HTERT RPE-1 (cell line): ENCODE results near the gene CCDC142.
"Not testable (repeated sequence)": the region's sequence is repeated elsewhere in the genome, so short reads cannot be mapped to it uniquely, and the experiment has no call there.

Experiments
- in situ Hi-C: fragments of 300-500 bp; cut with MboI; formaldehyde crosslinking; loops from 4 replicates; pipeline ENCODE4 v1.14.3; 2020; ENCODE audit warnings: low sequenced_read_pairs

The CCDC142 gene

DNA sequence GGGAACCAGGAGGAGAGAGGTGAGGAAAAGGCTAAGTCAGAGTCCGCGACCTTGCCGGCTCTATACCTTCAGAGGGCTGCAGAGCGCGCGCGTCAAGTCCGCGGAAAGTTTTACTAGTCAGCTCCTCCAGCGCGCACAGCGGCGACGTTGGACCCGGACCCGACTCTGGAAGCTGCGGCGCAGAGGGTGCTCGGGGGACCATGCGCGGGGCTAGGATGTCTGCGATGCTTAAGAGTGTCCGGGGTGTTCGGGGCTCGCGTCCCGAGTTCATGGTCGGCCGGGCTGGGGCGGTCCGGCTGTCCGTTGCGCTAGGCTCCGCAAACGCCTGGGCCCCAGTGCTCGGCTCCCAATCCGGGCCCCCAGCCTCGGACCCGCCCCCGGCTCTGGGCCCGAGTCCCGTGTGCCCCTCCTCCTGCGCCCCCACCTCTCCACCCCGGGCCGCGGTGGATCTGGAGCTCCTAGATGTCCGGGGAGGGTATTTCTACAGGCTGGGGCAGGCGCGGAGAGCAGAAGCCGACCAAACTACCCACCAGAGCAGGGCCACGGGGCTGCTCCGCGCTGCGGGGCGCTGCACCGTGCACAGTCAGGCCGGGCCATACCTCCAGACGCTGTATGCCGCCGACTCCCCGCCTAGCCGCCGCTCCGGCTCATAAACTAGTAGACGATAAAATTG lies 16.6 kb upstream of the CCDC142 start, which contains the start of gene LBX2:
Gene LBX2 (minus strand): TSS at position 337 of the 673 bp plus-strand sequence. CDS start 66 bp downstream, at position 271.
- in situ Hi-C loops = no loop called here

DNA sequence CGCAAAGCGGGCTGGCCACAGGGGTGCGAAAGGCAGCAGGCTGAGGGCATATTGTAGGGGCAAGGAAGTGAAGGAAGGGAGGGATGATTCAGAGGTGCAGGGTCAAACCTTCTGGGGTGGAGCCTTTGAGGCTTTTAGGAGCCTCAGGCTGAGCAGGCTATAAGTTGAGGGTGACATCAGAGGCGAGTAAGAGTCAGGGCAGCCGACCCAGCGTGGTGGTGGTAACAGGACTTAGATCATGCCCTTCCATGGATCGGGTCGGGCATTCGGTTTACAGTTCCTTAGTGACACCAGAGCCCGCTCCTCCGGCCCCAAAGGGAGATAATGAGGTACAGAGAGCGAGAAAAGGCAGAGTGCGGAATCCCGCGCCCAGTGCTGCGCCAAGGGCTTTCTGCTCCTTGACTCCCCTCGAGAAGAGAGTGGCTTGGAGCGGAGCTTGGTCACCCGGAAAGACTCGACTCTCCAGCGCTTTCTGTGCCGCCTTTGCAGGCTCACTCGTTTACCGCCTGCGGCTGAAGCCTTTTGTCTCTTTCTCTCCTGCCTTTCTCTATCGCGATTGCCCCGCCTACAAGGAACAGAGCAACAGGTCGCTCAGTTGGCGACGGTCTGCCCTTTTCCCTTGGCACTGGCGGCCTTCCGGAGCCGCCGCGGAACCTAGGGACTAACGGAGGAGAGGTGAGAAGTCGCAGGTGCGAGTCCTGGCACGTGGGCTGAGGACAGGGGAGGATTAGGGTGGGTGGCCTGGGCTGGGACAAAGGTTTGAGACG lies 15.9 kb upstream of the CCDC142 start:
- in situ Hi-C loops = no loop called here

- in situ Hi-C loops = no loop called here
Observed at GRCh38 chr2:74497777-74498499, 15.1 kb upstream of the CCDC142 start.

- in situ Hi-C loops = no loop called here
Observed at GRCh38 chr2:74496997-74497776, 14.4 kb upstream of the CCDC142 start.

GRCh38 chr2:74495440-74495839 lies 12.6 kb upstream of the CCDC142 start:
- in situ Hi-C loops = no loop called here

GRCh38 chr2:74493546-74493945 lies 10.7 kb upstream of the CCDC142 start:
- in situ Hi-C loops = no loop called here

DNA sequence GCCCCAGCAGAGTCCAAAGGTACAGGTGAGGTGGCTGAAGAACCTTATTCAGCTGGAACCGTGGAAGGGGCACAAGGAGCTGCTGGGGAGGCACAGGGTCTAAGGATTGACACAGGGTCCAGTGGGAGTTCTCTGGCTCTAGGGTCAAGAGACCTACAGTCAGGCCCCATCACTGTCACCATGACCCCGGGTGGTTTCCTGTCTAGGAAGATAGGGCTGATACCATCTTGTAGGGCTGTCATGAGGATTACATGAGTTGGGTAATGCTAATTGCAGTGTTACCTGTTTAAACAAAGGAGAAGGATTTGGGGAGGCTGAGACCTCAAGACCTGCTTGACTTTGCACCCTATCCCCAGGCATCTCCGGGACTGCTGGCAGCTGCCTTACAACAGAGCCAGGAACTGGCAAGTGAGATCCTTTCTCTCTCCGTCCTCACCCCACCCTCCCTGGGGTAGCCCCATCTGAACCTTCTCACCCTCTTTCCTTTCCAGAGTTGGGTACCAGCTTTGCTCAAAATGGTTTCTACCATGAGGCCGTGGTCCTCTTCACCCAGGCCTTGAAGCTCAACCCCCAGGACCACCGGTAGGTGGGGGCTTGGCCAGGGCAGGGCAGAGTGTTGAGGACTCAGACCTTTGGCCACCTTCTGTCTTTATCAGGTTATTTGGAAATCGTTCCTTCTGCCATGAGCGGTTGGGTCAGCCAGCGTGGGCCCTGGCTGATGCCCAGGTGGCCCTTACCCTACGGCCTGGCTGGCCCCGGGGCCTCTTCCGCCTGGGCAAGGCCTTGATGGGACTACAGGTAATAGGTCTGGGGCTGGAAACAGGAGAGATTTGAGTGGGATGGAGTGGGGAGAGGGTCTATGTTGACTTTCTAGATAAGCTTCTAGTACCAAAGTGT lies 9.1 kb upstream of the CCDC142 start:
- in situ Hi-C loops = no loop called here

- in situ Hi-C loops = no loop called here
Observed at GRCh38 chr2:74489906-74490305, 7.1 kb upstream of the CCDC142 start.

GRCh38 chr2:74488643-74489481 lies 6.1 kb upstream of the CCDC142 start:
- in situ Hi-C loops = no loop called here

DNA sequence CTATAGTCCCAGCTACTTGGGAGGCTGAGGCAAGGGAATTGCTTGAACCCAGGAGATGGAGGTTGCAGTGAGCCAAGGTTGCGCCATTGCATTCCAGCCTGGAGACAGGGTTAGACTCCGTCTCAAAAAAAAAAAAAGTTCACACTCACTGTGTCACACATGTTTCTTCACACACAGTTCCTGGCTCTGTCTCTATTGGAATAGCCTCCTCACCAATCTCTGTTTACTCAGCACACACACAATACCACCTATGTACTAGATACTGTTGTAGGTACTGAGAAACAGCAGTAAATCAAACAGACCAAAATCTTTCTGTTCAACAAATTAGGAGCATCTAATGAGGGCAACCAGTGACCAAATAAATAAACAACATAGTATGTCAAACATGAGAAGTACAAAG lies 3.3 kb upstream of the CCDC142 start:
- in situ Hi-C loops = no loop called here

DNA sequence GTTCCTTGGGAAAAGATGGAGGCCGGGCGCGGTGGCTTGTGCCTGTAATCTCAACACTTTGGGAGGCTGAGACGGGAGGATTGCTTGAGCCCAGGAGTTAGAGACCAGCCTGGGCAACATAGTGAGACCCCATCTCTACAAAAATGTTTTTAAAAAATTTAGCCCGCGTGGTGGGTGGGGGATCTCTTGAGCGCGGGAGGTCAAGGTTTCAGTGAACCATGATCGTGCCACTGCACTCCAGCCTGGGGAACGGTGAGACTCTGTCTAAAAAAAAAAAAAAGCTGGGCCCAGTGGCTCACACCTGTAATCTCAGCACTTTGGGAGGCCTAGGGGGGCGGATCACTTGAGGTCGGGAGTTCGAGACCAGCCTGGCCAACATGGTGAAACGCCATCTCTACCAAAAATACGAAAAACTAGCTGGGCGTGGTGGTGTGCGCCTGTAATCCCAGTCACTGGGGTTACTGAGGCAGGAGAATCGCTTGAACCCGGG lies 922 bp upstream of the CCDC142 start:
- in situ Hi-C loops = not testable (repeated sequence)

GRCh38 chr2:74481961-74482800 lies 617 bp downstream of the CCDC142 start:
- in situ Hi-C loops = no loop called here

- in situ Hi-C loops = no loop called here
Observed at GRCh38 chr2:74481431-74481830, 1.4 kb downstream of the CCDC142 start.

- in situ Hi-C loops = no loop called here
Observed at GRCh38 chr2:74474899-74475298, 7.9 kb downstream of the CCDC142 start.

- in situ Hi-C loops = no loop called here
Observed at GRCh38 chr2:74474481-74474880, 8.3 kb downstream of the CCDC142 start.

- in situ Hi-C loops = no loop called here
Observed at GRCh38 chr2:74472945-74473258, 9.9 kb downstream of the CCDC142 start.

DNA sequence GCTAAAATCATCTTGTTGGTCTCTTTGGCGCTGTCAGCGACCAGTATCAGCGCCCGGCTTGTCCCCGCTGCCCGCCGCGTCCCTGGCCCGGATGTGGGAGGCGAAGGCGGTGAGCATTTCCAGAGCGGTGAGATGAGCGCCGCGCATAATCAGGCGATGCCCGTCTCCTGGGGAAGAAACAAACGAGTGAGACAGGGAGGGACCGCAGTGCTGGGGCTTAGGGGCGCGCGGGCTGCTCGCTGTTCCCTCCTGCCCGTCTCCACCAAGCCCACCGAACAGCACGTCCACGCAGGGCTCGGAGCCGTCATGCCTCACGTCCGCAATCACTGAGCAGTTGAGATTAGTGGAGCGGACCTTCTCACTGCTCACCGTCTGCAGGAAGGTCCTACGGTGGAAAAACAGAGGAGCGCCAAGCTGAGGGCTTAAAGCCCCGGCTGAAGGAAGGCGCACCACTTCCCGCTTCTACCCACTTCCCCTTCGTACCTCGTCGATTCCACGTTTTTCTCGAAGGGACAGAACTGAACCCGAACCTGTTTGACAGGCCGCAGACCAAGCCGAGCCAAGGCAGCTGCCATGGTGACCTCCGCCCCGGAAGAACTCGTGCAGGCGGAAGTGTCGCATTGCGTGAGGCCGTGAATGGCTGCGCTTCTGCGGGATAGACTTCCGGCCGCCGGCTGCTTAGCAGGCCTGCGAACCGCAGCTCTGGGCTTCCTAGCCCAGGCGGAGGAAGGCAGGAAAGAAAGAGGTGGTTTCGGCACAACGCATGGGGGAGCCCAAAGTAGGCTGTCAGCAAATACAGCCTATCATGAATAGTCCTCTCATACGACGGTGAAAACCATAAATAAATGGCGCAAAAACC lies 10.5 kb downstream of the CCDC142 start, which contains the start of gene MRPL53:
Gene MRPL53 (minus strand): TSS at position 595 of the 859 bp plus-strand sequence. CDS start 20 bp downstream, at position 575.
- in situ Hi-C loops = no loop called here
